Activated CD4-positive, alpha-beta T cell treated with anti-CD3 and anti-CD28 coated beads for 4 hours (primary cell): ENCODE measurements around the gene EVI5.
"Not testable (repeated sequence)": the region's sequence is repeated elsewhere in the genome, so short reads cannot be mapped to it uniquely, and the experiment has no call there.

ENCODE experiments used
- DNase-seq, 2 donors: peaks; one replicate each; pipeline ENCODE4 v3.0.0-alpha.2; 2020

EVI5 gene

GRCh38 chr1:92567211-92567868 lies 217.6 kb downstream of the EVI5 start:
- no peak for DNase-seq

- DNase-seq: no peak
These were observed 221.3 kb downstream of the EVI5 start for GRCh38 chr1:92563457-92564216.

DNA sequence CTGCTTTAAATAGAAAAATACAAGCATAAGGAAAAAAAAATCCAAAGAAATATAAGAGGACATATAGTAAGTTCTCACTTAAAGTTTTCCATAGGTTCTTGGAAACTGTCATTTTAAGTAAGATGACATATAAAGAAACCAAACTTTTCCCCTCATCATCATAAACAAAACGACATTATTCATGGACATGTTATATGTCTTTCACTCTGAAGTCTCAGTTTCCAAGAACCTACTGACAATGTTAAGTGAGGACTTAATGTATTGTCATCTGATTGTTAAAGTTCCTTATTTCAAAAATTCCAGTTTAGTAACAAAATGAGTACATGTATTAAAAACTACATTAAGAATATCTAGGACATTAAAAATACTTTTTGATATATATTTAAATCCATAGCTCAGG lies 228.6 kb downstream of the EVI5 start:
- DNase-seq: no peak

- DNase-seq: no peak
These were observed 230.7 kb downstream of the EVI5 start for GRCh38 chr1:92554216-92554615.

DNA sequence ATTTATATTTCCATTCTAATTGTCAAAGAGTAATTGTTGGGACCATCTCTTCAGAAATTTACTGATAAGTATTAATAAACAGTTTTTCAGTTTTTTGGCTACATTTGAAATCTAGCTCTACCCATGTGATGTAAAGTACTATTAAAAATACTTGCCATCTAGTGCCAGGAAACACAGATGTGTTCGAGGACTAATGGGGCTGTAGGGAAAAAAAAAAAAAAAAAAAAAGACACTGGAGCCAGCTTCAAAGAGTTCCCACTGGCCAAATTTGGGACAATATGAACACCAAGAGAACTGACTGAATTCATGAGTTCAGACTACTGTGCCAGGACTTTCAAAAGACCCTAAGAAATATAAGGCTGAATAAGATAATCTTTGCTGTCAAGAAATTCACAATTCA lies 233.0 kb downstream of the EVI5 start:
- no peak for DNase-seq

DNA sequence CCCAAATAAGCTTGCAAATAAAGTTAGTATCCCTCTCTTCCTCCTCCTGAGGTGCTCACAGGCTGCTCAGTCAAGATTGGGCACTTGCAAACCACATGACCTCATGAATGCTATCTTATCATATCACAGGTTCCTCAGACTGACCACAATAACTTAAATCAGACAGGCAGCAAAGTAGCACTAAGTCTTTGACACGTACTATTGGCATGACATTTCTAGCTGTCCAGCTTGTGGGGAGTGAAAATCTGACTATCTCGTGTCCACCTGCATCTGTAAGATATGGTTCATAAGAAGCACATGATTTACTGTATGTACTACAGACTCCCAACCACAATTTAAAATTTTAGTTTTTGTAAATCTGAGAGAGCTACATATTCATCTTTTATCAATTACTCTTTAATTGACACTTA lies 240.1 kb downstream of the EVI5 start:
- no peak for DNase-seq

DNA sequence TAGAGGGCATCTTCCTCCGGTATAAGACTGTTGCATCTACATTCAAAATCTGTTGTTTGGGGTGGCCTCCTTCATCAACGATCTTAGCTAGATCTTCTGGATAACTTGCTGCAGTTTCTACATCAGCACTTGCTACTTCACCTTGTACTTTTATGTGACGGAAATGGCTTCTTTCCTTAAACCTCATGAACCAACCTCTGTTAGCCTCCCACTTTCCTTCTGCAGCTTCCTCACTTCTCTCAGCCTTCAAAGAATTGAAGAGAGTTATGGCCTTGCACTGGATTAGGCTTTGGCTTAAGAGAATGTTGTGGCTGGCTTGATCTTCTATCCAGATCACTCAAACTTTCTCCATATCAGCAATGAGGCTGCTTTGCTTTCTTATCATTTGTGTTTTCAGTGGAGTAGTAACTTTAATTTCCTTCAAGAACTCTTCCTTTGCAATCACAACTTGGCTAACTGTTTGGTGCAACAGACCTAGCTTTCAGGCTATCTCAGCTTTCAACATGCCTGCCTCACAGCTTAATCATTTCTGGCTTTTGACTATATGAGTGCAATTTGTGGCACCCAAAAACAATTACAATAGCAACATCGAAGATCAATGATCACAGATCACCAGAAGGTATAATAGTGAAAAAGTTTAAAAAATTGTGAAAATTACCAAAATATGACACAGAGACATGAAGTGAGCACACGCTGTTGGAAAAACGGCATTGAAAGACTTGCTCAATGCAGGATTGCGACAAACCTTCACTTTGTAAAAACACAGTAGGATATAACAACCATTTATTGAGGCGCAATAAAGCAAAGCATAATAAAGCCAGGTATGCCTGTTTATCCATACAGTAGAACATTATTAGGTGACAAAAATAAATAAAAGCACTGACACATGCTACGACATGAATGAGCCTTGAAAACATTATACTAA lies 241.5 kb downstream of the EVI5 start:
- DNase-seq: no peak

DNA sequence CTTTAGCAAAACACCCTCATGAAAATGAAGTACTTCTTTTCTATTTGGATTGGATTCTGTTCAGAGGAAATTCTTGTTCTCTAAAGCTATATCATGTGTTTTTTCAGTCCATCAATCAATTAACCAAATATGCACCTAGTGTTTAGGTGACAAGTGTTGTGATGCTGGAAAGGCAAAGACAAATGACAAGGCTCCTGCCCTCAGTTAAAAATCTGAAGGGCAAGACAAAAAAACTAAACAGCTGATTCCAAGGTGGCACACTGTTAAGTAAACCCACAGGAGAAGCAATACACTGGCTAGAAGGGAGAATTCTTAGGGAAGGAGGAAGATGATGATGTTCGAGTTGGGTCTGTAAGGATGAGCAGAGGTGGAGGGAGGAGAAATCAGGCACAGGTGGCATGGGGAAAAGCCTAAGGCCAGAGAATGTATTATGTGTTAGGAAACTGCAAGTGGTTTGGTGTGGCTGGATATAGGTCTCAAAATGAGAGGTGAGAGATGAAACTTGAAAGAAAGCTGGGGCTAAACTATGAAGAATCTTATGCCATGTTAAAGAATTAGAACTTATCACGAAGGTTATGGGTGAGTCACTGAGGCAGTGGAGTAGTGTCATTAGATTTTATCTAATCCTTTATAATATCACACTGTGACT lies 246.4 kb downstream of the EVI5 start:
- peak; percentile 17 to 24 for DNase-seq

DNA sequence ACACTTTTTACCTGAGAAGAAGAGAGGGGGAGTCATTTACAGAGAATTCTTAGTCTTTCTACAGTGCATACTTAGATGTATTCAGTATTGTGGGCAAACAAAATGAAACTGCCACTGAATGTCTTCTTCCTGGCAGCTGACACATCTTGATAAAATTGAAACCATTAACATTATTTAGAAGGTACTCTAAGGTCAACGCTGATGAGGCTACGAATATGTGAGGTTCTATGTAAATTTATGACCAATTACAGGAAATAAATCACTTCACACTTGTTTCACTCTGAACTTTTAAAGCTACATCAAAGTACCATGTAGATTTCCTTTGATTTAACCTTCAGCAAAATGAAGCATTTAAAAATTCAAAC lies 246.9 kb downstream of the EVI5 start:
- peak; percentile 6 to 20 for DNase-seq

DNA sequence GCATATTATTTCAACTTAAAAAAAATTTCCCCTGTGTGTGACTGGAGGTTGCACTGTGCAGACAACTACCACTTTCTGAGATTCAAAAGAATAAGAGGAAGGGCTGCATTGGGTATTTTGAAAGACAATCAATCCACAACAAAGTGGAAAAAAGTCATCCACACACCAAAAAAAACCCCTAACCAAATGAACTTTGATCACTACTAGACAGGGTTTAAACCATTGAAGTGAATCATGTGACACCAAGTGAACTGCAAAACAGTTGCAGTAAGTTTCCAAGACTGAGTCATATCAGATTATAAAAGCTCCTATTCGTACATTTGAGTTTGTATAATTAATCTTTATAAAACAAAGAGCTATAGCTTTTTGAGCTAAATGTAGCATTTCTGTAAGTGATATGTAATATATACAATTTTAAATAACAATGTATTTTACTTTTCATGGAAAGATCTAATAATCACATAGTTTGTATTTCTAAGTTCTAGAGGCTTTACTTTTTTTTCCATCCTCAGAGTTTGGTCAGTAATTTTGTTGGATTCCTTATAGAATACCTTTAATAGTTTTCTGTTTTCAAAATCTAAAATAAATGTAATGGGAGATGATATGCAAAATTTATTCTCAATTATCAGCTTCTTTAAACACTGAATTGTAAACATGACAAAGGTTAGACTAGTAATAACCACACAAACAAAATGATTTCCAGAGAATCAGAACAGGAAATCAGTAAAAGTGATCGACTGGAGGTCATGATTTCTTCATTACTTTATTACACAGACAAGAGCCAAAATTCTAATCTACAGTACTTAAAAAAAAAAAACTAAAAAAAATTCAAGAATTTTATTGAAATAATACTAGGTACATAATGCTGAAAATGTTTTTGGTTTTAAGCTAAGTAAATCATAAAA lies 247.7 kb downstream of the EVI5 start:
- peak; percentile 29 for DNase-seq

DNA sequence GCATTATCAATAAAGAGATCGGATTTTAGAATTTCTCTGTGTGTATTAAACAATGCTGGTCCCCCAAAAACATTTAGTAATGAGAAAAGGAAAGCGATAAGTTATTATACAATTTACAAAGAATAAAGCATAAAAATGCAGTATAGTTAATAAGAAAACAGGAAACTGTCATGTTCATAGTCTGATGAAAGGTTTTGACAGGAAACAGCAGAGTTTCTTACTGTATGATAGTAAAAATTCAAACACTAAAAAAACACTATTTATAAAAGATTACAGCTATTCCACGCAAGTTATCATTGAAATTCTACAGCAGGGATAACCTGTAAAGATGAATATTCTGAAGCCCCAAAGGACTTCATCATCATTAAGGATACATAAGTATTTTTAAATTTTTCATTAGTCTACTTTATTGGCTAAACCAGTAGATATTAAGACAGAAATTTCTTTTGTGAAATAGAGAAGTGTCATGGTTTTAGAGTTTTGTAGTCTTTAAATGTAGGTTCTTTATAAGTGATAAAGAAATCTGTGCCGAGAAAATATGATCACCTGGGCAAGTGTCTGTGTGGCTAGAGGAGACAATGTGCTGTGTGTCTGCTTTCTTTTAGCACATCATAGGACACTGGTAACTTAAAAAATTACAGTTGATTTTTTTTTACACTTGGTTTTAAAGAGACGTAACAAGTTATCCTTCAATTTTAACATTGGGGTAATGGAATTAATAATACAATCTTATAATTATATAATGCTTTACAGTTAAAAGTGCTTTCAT lies 248.5 kb downstream of the EVI5 start:
- peak; percentile 10 to 21 for DNase-seq

DNA sequence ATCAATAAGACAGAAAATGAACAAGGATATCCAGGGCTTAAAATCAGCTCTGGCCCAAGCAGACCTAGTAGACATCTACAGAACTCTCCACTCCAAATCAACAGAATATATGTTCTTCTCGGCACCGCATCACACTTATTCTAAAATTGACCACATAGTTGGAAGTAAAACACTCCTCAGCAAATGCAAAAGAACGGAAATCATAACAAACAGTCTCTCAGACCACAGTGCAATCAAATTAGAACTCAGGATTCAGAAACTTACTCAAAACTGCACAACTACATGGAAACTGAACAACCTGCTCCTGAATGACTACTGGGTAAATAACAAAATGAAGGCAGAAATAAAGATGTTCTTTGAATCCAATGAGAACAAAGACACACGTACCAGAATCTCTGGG lies 252.5 kb downstream of the EVI5 start:
- DNase-seq: not testable (repeated sequence)

GRCh38 chr1:92531939-92532338 lies 253.0 kb downstream of the EVI5 start:
- not testable (repeated sequence) for DNase-seq

DNA sequence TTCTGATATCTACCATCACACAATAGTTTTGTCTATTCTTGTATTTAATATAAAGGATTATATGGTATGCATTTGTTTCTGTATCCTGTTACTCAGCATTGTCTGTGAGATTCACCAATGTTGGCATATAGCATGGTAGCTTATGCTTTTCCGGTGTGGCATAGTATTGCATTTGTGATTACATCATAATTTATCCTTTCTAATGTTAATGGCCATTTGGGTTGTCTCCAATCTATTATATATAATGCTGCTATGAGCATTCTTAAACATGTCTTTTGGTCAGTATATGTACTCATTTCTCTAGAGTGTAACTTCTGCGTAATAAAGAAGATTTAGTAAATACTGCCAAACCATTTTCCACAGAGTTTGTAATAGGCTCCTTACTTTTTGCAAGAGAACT lies 257.2 kb downstream of the EVI5 start:
- no peak for DNase-seq

DNA sequence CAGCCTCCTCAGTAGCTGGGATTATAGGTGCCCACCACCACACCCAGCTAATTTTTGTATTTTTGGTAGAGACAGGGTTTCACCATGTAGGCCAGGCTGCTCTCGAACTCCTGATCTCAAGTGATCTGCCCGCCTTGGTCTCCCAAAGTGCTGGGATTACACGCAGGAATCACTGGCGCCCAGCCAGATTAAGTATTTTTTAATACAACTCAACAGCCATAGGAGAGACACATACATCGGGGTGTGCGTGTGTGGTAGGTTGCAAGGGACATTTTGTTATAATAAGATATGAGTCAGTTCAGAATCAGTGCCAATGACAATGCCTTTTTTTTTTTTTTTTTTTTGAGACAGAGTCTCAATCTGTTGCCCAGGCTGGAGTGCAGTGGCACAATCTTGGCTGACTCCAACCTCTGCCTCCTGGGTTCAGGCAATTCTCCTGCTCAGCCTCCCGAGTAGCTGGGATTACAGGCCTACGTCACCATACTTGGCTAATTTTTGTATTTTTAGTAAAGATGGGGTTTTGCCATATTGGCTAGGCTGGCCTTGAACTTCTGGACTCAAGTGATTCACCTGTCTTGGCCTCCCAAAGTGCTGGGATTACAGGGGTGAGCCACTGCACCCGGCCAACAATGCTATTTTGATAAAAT lies 259.8 kb downstream of the EVI5 start:
- DNase-seq: not testable (repeated sequence)

- no peak for DNase-seq
These were observed 265.9 kb downstream of the EVI5 start for GRCh38 chr1:92519043-92519442.

DNA sequence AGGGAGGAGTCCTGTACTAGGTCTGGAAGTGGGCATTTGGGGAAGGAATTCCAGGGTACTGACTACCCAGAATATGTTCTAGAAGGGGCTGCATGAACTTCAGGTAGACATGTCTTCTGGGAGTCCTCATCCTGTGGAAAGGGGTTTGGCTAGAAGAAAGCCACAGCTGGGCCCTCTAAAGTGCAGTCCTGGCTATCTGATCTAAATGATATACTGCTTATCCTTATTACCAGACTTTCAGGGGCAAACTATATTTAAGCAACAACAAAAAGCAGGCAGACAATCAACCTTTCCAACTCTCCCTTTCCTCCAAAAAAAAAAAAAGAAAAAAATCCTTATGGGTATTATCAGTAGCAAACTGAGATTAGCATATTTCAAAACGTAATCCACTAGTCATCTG lies 268.3 kb downstream of the EVI5 start:
- no peak for DNase-seq

DNA sequence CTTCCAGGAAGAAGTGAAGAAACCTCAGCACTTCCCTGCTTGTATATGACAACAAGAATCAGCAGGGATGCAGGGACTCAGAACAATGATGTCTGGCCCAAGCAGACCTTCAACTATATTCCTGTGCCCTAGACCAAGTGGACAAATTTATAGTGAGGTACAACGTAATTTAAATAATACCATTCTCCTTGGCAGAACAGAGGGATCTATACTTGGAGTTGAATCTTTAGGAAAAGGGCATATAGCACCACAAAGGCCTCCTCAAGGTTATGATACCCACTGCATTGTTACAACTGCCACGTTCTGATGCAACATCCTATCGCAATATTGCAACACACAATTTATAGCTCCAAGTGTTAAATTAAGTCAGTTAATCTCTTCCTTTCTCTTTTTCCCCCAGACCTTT lies 269.1 kb downstream of the EVI5 start:
- no peak for DNase-seq

DNA sequence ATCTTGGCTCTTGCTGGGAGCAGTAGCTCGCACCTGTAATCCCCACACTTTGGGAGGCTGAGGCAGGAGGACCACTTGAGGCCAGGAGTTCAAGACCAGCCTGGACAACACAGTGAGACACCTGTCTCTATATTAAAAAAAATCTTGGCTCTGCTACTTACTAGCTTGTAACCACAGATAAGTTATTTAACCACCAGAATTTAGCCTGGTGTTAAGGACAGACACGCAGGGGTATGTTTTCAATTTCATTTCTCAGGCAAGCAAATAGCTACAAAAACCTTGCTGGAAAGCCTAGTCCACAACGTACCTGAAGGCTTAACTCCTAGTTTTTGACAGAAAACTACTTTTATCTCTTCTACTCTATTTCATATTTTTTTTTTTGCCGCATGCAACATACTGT lies 273.4 kb downstream of the EVI5 start:
- no peak for DNase-seq

DNA sequence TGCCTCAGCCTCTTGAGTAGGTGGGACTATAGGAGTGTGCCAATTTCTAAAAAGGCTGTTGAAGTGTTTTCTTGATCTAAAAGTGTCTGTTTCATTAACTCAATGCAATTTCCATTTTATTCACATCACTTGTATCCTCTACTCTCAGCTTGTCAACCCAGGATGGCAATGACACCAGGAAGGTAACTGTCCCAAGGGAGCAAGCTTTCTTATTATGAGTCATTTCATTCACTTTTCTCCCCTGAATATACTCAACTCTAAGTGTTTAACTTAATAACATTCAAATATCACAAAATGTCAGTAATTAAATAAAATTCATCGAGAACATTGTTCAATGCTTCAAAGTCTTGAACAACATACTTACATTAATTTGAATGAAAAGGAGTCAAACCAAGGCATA lies 275.3 kb downstream of the EVI5 start:
- no peak for DNase-seq
